HG03045 (cell line): ENCODE results near the gene PRSS1.

Experiments
- ATAC-seq: cut with Tn5 transposase; IDR thresholded peaks from one replicate; pipeline ENCODE4 v1.9.1; 2021; ENCODE audit warnings: mild to moderate bottlenecking, moderate library complexity; ENCODE audit not compliant: unreplicated experiment

Gene PRSS1

GRCh38 chr7:142791502-142791901, 42.2 kb downstream of the PRSS1 start:
- ATAC-seq, result no peak

GRCh38 chr7:142792129-142792528, 42.9 kb downstream of the PRSS1 start:
- no peak for ATAC-seq

- ATAC-seq, result no peak
Observed at GRCh38 chr7:142792593-142792992, 43.3 kb downstream of the PRSS1 start.

- ATAC-seq, result no peak
Observed at GRCh38 chr7:142793156-142793555, 43.9 kb downstream of the PRSS1 start.

- ATAC-seq, result no peak
Observed at GRCh38 chr7:142795339-142795863, 46.1 kb downstream of the PRSS1 start.

- ATAC-seq, result no peak
Observed at GRCh38 chr7:142796001-142796500, 46.8 kb downstream of the PRSS1 start.

GRCh38 chr7:142796501-142797390, 47.5 kb downstream of the PRSS1 start:
- ATAC-seq, result peak; percentile 60

- peak; percentile 41 for ATAC-seq
Observed at GRCh38 chr7:142797391-142798377, 48.4 kb downstream of the PRSS1 start.

- no peak for ATAC-seq
Observed at GRCh38 chr7:142798451-142799436, 49.5 kb downstream of the PRSS1 start.

- ATAC-seq, result no peak
Observed at GRCh38 chr7:142799437-142799835, 50.2 kb downstream of the PRSS1 start.

GRCh38 chr7:142800088-142800487, 50.8 kb downstream of the PRSS1 start:
- ATAC-seq, result no peak

GRCh38 chr7:142800699-142801260, 51.5 kb downstream of the PRSS1 start:
- ATAC-seq, result no peak

GRCh38 chr7:142801601-142802295, 52.5 kb downstream of the PRSS1 start:
- ATAC-seq, result no peak

GRCh38 chr7:142802301-142802700, 53.0 kb downstream of the PRSS1 start:
- no peak for ATAC-seq
